ENCODE results near the gene TMEM175. TPM values are rescaled to one million over a fixed set of nuclear protein-coding genes. Genes with fewer than 3 reads are reported as not detected.

Gene TMEM175, protein sequence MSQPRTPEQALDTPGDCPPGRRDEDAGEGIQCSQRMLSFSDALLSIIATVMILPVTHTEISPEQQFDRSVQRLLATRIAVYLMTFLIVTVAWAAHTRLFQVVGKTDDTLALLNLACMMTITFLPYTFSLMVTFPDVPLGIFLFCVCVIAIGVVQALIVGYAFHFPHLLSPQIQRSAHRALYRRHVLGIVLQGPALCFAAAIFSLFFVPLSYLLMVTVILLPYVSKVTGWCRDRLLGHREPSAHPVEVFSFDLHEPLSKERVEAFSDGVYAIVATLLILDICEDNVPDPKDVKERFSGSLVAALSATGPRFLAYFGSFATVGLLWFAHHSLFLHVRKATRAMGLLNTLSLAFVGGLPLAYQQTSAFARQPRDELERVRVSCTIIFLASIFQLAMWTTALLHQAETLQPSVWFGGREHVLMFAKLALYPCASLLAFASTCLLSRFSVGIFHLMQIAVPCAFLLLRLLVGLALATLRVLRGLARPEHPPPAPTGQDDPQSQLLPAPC
- total RNA-seq (10 to 100 TPM; 17.6 to 21.5 TPM), polyA plus RNA-seq (16.9 TPM)

DNA sequence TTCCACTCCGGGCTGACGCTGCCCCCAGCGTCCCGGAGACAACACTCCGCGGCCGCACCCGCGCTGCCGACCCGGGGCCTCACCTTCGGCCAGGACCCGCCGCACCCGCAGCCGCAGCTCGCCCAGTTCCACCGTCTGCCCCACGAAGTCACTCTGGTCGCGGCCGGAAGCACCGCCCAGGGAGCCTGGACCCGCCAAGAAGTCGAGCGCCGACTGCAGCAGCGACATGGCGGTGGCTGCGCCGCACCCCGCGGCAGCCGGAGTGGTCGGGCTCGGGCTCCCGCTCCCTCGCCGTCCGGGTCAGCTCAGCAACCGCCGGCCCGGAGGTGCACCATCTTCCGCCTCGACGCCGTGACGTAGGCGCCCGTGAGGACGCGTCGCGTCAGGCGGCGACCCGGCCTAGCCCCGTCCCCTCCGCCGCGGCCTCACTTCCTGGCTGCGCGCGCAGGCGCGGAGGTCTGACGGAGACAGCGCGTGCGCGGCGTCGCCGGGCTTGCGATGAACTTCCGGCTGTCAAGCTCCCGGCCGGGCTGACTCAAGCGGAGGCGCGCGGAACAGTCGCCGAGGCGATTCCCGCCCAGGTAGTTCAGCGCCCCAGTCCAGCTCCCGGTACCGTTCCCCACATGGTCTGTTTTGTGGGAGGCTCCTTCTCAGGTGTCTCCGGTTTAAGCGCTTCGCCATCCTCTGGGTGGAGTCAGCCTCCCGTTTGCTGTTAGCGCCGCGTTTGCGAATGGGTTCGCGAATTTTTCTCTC is at the start of gene TMEM175, which contains the start of gene GAK:
TMEM175 (plus strand) TSS at position 501 of the 753 bp plus-strand sequence. CDS start 15,280 bp downstream, outside the sequence.
GAK (minus strand) TSS at position 357 of the 753 bp plus-strand sequence; CDS start at position 228, 129 bp downstream.
- peak within 1 kb of the TSS; percentile 96 for H3K27ac ChIP-seq (ENCODE audit: low read depth, low read length)
- peak within 1 kb of the TSS; percentile 90 to 100 (median 94) for H3K27ac Mint-ChIP-seq
- H3K27me3 Mint-ChIP-seq: peaks cover 0 to 3% of the 10 kb centered on the region in 2 donors
- POLR2A ChIA-PET: interaction anchor here (0.7 to 1.4 kb wide), 6 partner anchors 25 to 268 kb away, joined by 3 to 8 read pairs (median 4); partner anchors contain the start of gene IDUA
- H3K4me3 ChIP-seq (ENCODE audit: low read length): peak within 1 kb of the TSS; percentile 82
- peaks cover 43 to 57% (median 43%) of the 10 kb centered on the region in 3 donors for H3K4me1 Mint-ChIP-seq
- H3K9me3 Mint-ChIP-seq: no peaks in the 10 kb centered on the region
- CTCF ChIA-PET: interaction anchor here (0.8 to 1.8 kb wide), 4 partner anchors 8 to 256 kb away, joined by 3 to 7 read pairs (median 4); no protein-coding TSS in a partner anchor
- H3K36me3 ChIP-seq (ENCODE audit: insufficient read depth, low read length): no peaks in the 10 kb centered on the region
- DNase-seq: peak; percentile 95 to 98 (median 97)
- no peaks in the 10 kb centered on the region for H3K27me3 ChIP-seq (ENCODE audit: insufficient read depth, low read length, poor library complexity, severe bottlenecking)
- H3K4me1 ChIP-seq (ENCODE audit: insufficient read depth, low read length): peaks cover 40% of the 10 kb centered on the region
- no peaks in the 10 kb centered on the region for H3K9me3 ChIP-seq (ENCODE audit: low read length)
- H3K36me3 Mint-ChIP-seq: peaks cover 0 to 18% (median 1%) of the 10 kb centered on the region in 3 donors
- peak within 1 kb of the TSS; percentile 91 to 98 (median 96) for H3K4me3 Mint-ChIP-seq

DNA sequence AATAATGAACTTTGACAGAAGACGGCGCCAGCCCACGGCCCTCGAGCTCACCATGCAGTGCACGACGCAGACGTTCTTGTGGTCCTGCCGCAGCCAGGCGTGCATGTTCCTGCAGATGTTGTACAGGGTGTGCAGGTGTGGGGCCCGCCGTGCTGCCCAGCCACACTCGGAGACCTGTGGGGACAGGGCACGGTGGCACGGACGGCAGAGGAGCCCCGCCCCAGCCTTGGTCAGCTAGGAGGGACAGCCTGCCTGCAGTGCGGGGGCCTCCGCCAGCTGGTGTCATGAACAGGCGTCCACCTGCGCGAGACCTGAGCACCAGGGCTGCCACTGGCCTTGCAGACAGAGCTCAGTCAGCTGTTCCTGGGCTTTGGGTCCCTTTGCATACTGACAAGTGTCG is 49.6 kb upstream of the TMEM175 start:
- H3K4me1 ChIP-seq (ENCODE audit: insufficient read depth, low read length): peaks cover 24% of the 10 kb centered on the region
- peaks cover 0 to 71% (median 11%) of the 10 kb centered on the region in 3 donors for H3K36me3 Mint-ChIP-seq
- H3K4me3 Mint-ChIP-seq: no peak overlapping the region
- CTCF ChIA-PET: no interaction called here
- DNase-seq: no peak
- POLR2A ChIA-PET: no interaction called here
- no peak overlapping the region for H3K27ac ChIP-seq (ENCODE audit: low read depth, low read length)
- H3K27ac Mint-ChIP-seq: no peak overlapping the region
- no peak overlapping the region for H3K4me3 ChIP-seq (ENCODE audit: low read length)
- no peaks in the 10 kb centered on the region for H3K9me3 ChIP-seq (ENCODE audit: low read length)
- peaks cover 0 to 3% of the 10 kb centered on the region in 2 donors for H3K27me3 Mint-ChIP-seq
- H3K4me1 Mint-ChIP-seq: peaks cover 27 to 28% (median 28%) of the 10 kb centered on the region in 3 donors
- H3K36me3 ChIP-seq (ENCODE audit: insufficient read depth, low read length): peaks cover 15% of the 10 kb centered on the region
- no peaks in the 10 kb centered on the region for H3K27me3 ChIP-seq (ENCODE audit: insufficient read depth, low read length, poor library complexity, severe bottlenecking)
- no peaks in the 10 kb centered on the region for H3K9me3 Mint-ChIP-seq

DNA sequence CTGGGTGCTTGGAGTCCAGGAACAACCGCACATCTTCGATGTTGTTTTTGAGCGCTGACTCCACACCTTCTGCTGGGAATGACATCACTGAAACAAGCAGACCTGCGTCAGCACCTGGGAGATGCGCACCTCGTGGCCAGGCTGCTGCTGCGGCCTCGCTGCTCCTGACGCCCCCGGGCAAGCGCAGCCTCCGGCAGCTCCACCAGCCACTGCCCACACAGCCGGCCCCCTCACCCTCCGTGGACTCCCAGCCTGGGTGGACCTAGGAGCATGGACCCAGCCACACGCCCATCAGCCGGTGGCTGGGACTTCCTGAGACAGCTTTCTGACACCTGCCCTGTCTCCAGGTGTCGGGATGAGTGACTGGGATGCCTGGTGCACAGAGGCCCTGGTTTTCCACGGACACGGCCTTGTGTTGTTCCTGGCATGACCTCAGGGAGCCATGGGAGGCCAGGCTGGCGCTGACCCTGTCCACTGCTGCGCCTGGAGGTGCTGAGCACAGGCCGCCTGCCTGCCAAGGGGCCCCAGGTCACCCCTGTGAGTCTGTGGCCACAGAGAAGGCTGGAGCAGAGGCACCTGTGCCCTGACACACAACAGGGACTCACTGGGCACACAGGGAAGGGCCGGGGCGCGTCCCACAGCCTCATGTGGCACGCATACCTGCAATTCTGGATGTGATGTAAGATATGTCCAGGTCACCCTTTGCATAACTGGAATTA is 48.7 kb upstream of the TMEM175 start:
- Mint-ChIP-seq H3K4me1 (peaks cover 20 to 21% (median 21%) of the 10 kb centered on the region in 3 donors), H3K9me3 (no peaks in the 10 kb centered on the region), H3K36me3 (peaks cover 0 to 76% (median 10%) of the 10 kb centered on the region in 3 donors), H3K27me3 (peaks cover 0 to 2% of the 10 kb centered on the region in 2 donors), H3K4me3 (no peak overlapping the region), H3K27ac (peak overlapping the region in 1 of 8 donors; percentile 30)
- H3K4me1 ChIP-seq (ENCODE audit: insufficient read depth, low read length): peaks cover 18% of the 10 kb centered on the region
- no peaks in the 10 kb centered on the region for H3K9me3 ChIP-seq (ENCODE audit: low read length)
- ChIA-PET CTCF (no interaction called here), POLR2A (no interaction called here)
- no peak for DNase-seq
- peaks cover 16% of the 10 kb centered on the region for H3K36me3 ChIP-seq (ENCODE audit: insufficient read depth, low read length)
- H3K27me3 ChIP-seq (ENCODE audit: insufficient read depth, low read length, poor library complexity, severe bottlenecking): no peaks in the 10 kb centered on the region
- H3K4me3 ChIP-seq (ENCODE audit: low read length): no peak overlapping the region
- no peak overlapping the region for H3K27ac ChIP-seq (ENCODE audit: low read depth, low read length)

DNA sequence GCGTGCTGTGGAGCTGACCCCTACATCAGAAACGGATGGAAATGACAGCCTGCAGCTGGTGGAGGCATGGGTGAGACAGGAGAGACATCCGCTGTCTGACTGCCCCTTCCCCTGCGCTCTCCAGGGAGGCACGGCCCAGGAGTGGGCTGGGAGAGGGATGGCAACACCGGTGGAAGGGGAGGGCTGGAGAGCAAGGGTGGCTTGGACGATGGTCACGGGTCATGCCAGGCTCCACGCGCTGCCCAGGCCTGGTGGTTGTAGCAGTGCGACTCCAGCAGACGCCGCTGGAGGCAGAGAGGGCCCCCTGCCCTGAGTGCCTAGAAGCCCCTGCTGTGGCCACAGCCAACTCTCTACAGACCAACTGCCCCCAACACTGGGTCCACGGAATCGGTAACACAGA is 48.0 kb upstream of the TMEM175 start:
- Mint-ChIP-seq H3K4me3 (peak overlapping the region in 1 of 7 donors; percentile 48), H3K27ac (peak overlapping the region in 1 of 8 donors; percentile 30), H3K9me3 (no peaks in the 10 kb centered on the region), H3K4me1 (peaks cover 13 to 14% (median 13%) of the 10 kb centered on the region in 3 donors), H3K36me3 (peaks cover 0 to 73% (median 8%) of the 10 kb centered on the region in 3 donors), H3K27me3 (no peaks in the 10 kb centered on the region)
- no peaks in the 10 kb centered on the region for H3K27me3 ChIP-seq (ENCODE audit: insufficient read depth, low read length, poor library complexity, severe bottlenecking)
- peaks cover 10% of the 10 kb centered on the region for H3K4me1 ChIP-seq (ENCODE audit: insufficient read depth, low read length)
- H3K4me3 ChIP-seq (ENCODE audit: low read length): no peak overlapping the region
- H3K36me3 ChIP-seq (ENCODE audit: insufficient read depth, low read length): peaks cover 16% of the 10 kb centered on the region
- no peaks in the 10 kb centered on the region for H3K9me3 ChIP-seq (ENCODE audit: low read length)
- no peak overlapping the region for H3K27ac ChIP-seq (ENCODE audit: low read depth, low read length)
- CTCF ChIA-PET: no interaction called here
- POLR2A ChIA-PET: no interaction called here
- no peak for DNase-seq

DNA sequence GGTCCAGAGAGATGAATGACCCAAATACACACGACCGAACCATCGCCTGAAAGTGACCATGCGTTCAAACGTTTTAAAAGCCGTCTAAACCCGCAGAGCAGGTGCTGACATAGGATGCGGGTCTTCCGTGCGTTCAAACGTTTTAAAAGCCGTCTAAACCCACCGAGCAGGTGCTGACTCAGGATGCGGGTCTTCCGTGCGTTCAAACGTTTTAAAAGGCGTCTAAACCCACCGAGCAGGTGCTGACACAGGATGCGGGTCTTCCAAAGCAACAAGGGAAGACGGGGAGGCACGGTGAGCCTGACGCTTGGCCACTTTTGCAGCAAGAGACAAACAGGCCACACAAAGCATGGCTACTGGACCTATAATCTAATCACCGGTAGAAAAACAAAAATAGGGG is 47.4 kb upstream of the TMEM175 start:
- ChIA-PET POLR2A (no interaction called here), CTCF (no interaction called here)
- no peaks in the 10 kb centered on the region for H3K27me3 ChIP-seq (ENCODE audit: insufficient read depth, low read length, poor library complexity, severe bottlenecking)
- Mint-ChIP-seq H3K4me1 (peaks cover 7% of the 10 kb centered on the region in 3 donors), H3K27me3 (no peaks in the 10 kb centered on the region), H3K27ac (no peak overlapping the region), H3K9me3 (no peaks in the 10 kb centered on the region), H3K36me3 (peaks cover 0 to 72% (median 8%) of the 10 kb centered on the region in 3 donors), H3K4me3 (no peak overlapping the region)
- no peaks in the 10 kb centered on the region for H3K9me3 ChIP-seq (ENCODE audit: low read length)
- H3K36me3 ChIP-seq (ENCODE audit: insufficient read depth, low read length): peaks cover 13% of the 10 kb centered on the region
- DNase-seq: no peak
- H3K27ac ChIP-seq (ENCODE audit: low read depth, low read length): no peak overlapping the region
- H3K4me3 ChIP-seq (ENCODE audit: low read length): no peak overlapping the region
- H3K4me1 ChIP-seq (ENCODE audit: insufficient read depth, low read length): peaks cover 4% of the 10 kb centered on the region

DNA sequence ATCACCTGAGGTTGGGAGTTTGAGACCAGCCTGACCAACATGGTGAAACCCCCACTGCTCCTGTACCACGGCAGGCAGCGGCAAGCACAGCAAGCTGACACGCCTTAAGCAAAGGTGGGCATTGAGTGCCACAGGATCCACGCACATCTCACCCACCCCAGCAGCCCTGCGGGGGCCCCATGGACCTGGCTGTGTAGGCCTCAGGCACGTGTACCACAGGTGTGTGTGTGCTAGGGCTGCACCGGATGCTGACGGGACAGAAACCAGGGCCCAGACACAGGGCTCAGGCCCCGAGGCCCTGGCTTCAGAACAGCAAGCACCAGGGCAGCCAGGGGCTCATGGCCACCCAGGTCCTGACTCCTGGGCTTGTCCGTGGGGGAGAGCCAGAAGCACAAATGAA is 46.9 kb upstream of the TMEM175 start:
- Histone ChIP-seq H3K36me3 (ENCODE audit: insufficient read depth, low read length) (peaks cover 11% of the 10 kb centered on the region), H3K27ac (ENCODE audit: low read depth, low read length) (no peak overlapping the region), H3K9me3 (ENCODE audit: low read length) (no peaks in the 10 kb centered on the region), H3K4me3 (ENCODE audit: low read length) (no peak overlapping the region), H3K4me1 (ENCODE audit: insufficient read depth, low read length) (no peaks in the 10 kb centered on the region), H3K27me3 (ENCODE audit: insufficient read depth, low read length, poor library complexity, severe bottlenecking) (no peaks in the 10 kb centered on the region)
- ChIA-PET POLR2A (no interaction called here), CTCF (no interaction called here)
- Mint-ChIP-seq H3K4me3 (no peak overlapping the region), H3K9me3 (no peaks in the 10 kb centered on the region), H3K27me3 (no peaks in the 10 kb centered on the region), H3K27ac (no peak overlapping the region), H3K36me3 (peaks cover 0 to 74% (median 8%) of the 10 kb centered on the region in 3 donors), H3K4me1 (peaks cover 2 to 3% (median 3%) of the 10 kb centered on the region in 3 donors)
- DNase-seq: no peak

DNA sequence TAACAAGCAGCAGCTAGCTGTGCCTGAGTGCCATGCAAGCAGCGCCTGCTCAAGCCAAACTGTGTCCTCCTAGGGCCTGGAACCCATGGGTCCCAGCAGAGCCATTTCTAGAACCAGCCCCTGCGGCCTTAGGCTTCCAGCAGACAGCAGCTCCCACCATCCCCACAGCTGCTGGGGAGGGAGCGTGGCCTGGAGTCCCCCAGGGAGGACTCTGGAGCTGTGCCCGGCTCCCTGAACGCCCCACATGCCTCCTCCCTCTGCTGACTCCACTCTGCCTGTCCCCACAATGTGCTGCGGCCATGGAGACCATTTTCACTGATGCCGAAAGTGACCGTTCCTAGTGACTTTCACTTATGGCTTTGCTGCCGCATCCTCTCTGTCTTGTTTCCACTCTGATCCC is 46.0 kb upstream of the TMEM175 start:
- H3K27ac Mint-ChIP-seq: peak overlapping the region in 1 of 8 donors; percentile 71
- H3K4me1 Mint-ChIP-seq: no peaks in the 10 kb centered on the region
- no peak overlapping the region for H3K4me3 ChIP-seq (ENCODE audit: low read length)
- H3K27me3 ChIP-seq (ENCODE audit: insufficient read depth, low read length, poor library complexity, severe bottlenecking): no peaks in the 10 kb centered on the region
- H3K9me3 Mint-ChIP-seq: no peaks in the 10 kb centered on the region
- H3K36me3 ChIP-seq (ENCODE audit: insufficient read depth, low read length): peaks cover 11% of the 10 kb centered on the region
- DNase-seq: no peak
- no peaks in the 10 kb centered on the region for H3K9me3 ChIP-seq (ENCODE audit: low read length)
- ChIA-PET CTCF (no interaction called here), POLR2A (no interaction called here)
- H3K27me3 Mint-ChIP-seq: no peaks in the 10 kb centered on the region
- no peak overlapping the region for H3K4me3 Mint-ChIP-seq
- H3K27ac ChIP-seq (ENCODE audit: low read depth, low read length): no peak overlapping the region
- H3K36me3 Mint-ChIP-seq: peaks cover 0 to 79% (median 8%) of the 10 kb centered on the region in 3 donors
- H3K4me1 ChIP-seq (ENCODE audit: insufficient read depth, low read length): no peaks in the 10 kb centered on the region
